AML-193 (cell line): Measurements from ENCODE around the gene NOP58.
"Not testable (repeated sequence)": the region's sequence is repeated elsewhere in the genome, so short reads cannot be mapped to it uniquely, and the experiment has no call there.

ENCODE experiments used
- DNase-seq, 2 experiments: peaks; one replicate each; lab custom pipeline; 2025; lab: John Stamatoyannopoulos, UW

The NOP58 gene

GRCh38 chr2:202307690-202308089, 42.1 kb downstream of the NOP58 start:
- no peak for DNase-seq

- no peak for DNase-seq
Measured at GRCh38 chr2:202311823-202312388, 46.3 kb downstream of the NOP58 start.

- no peak for DNase-seq
Measured at GRCh38 chr2:202314116-202314515, 48.6 kb downstream of the NOP58 start.

- no peak for DNase-seq
Measured at GRCh38 chr2:202317080-202317857, 51.7 kb downstream of the NOP58 start.

GRCh38 chr2:202320362-202320761, 54.8 kb downstream of the NOP58 start:
- not testable (repeated sequence) for DNase-seq

GRCh38 chr2:202322435-202322834, 56.9 kb downstream of the NOP58 start:
- DNase-seq: no peak

- no peak for DNase-seq
Measured at GRCh38 chr2:202327858-202328257, 62.3 kb downstream of the NOP58 start.

- no peak for DNase-seq
Measured at GRCh38 chr2:202335791-202336467, 70.4 kb downstream of the NOP58 start.

GRCh38 chr2:202337151-202337550, 71.6 kb downstream of the NOP58 start:
- DNase-seq: no peak

- no peak for DNase-seq
Measured at GRCh38 chr2:202337706-202338346, 72.3 kb downstream of the NOP58 start.

- DNase-seq: no peak
Measured at GRCh38 chr2:202339071-202339870, 73.7 kb downstream of the NOP58 start.

- no peak for DNase-seq
Measured at GRCh38 chr2:202344178-202344577, 78.6 kb downstream of the NOP58 start.

GRCh38 chr2:202346180-202346579, 80.6 kb downstream of the NOP58 start:
- no peak for DNase-seq
